HepG2 (cell line): Measurements from ENCODE around the gene HOXD1. TPM values are rescaled to one million over a fixed set of nuclear protein-coding genes. Genes with fewer than 3 reads are reported as not detected.

Source experiments
- ATAC-seq: fragments of 200-7000 bp; cut with Tn5 transposase; 3 replicates; pipeline ENCODE4 v1.9.1; 2020; ENCODE audit warnings: mild to moderate bottlenecking, moderate library complexity
- BruUV-seq: library from RNA; stranded (reverse); fragments of 400-500 nt; replicated peaks from 2 replicates; lab custom pipeline; 2021; lab: Mats Ljungman, UMichigan
- CTCF ChIA-PET: fragments of 300-600 bp; formaldehyde crosslinking; extraction: SDS; loops from one replicate; lab custom pipeline; 2021; ENCODE audit warnings: low total read pairs, inconsistent platforms, low intra/inter-chr PET ratio; lab: Yijun Ruan, JAX
- POLR2A ChIA-PET: fragments of 350-600 bp; sonication (Branson Sonifier 250); formaldehyde crosslinking; loops from one replicate; lab custom pipeline; 2020; ENCODE audit warnings: antibody characterized with exemption, inconsistent platforms; lab: Yijun Ruan, JAX
- DNase-seq: peaks from one replicate; pipeline ENCODE4 v3.0.0-alpha.2; 2015; ENCODE audit warnings: low spot score
- FAIRE-seq: peaks from 3 replicates; lab custom pipeline; 2011; peaks lifted over from hg19 to GRCh38; lab: Jason Lieb, UNC
- H2AFZ ChIP-seq: one replicate; pipeline ENCODE4 v1.6.1; 2011; ENCODE audit warnings: low read length, inconsistent platforms
- H3K27ac ChIP-seq: fragments of 300-600 bp; 3 replicates; pipeline ENCODE4 v1.8.0; 2011; ENCODE audit warnings: mixed run types, mild to moderate bottlenecking, mixed read lengths, low read length, inconsistent platforms; ENCODE audit not compliant: insufficient read depth; ENCODE audit errors: extremely low read length
- H3K27me3 ChIP-seq, 2 experiments: fragments of 200-600 bp in 1 of 2; 2 replicates in 1 of 2; 3 replicates in 1 of 2; pipeline versions ENCODE4 v1.6.0 to v1.8.0; 2011; ENCODE audit warnings: low read length in 2 of 2, mild to moderate bottlenecking in 2 of 2, moderate library complexity in 2 of 2, inconsistent platforms in 1 of 2; ENCODE audit not compliant: insufficient read depth in 2 of 2, control insufficient read depth in 1 of 2
- H3K36me3 ChIP-seq, 2 experiments: fragments of 200-600 bp in 1 of 2; replicated peaks in 1 of 2; 2 replicates in 1 of 2; 3 replicates in 1 of 2; pipeline versions ENCODE4 v1.5.1 to v1.8.0; 2011; ENCODE audit warnings: low read length in 2 of 2, inconsistent platforms in 1 of 2; ENCODE audit not compliant: insufficient read depth in 2 of 2, control insufficient read depth in 1 of 2
- H3K4me1 ChIP-seq: 2 replicates; pipeline ENCODE4 v1.5.1; 2012; ENCODE audit warnings: low read length, inconsistent platforms; ENCODE audit not compliant: insufficient read depth
- H3K4me2 ChIP-seq: 2 replicates; pipeline ENCODE4 v1.6.0; 2011; ENCODE audit warnings: low read depth, low read length, inconsistent platforms
- H3K4me3 ChIP-seq, 3 experiments: fragments of 200-600 bp in 1 of 3; sonication (generic), shearing (Covaris generic) in 1 of 3; replicated peaks in 1 of 3; 2 replicates each; pipeline ENCODE4 v1.5.1; 2011 to 2016; ENCODE audit warnings: low read length in 3 of 3, inconsistent platforms in 2 of 3, low read depth in 2 of 3, mild to moderate bottlenecking in 2 of 3, control low read depth in 1 of 3, mixed read lengths in 1 of 3; ENCODE audit not compliant: insufficient read depth in 1 of 3
- H3K79me2 ChIP-seq: one replicate; pipeline ENCODE4 v1.6.1; 2011; ENCODE audit warnings: low read length, inconsistent platforms; ENCODE audit not compliant: insufficient read depth
- H3K9ac ChIP-seq: 2 replicates; pipeline ENCODE4 v1.6.0; 2011; ENCODE audit warnings: mild to moderate bottlenecking, low read depth, low read length, inconsistent platforms; ENCODE audit not compliant: insufficient read depth
- H3K9me3 ChIP-seq: 2 replicates; pipeline ENCODE4 v1.5.1; 2012; ENCODE audit warnings: mild to moderate bottlenecking, low read length
- H4K20me1 ChIP-seq: 2 replicates; pipeline ENCODE4 v1.6.0; 2011; ENCODE audit warnings: inconsistent platforms, mild to moderate bottlenecking, low read length, moderate library complexity; ENCODE audit not compliant: insufficient read depth
- CC2D1A ChIP-seq: sonication (generic); formaldehyde crosslinking; IDR thresholded peaks from 2 replicates; pipeline ENCODE4 v1.8.1; 2023; ENCODE audit warnings: mild to moderate bottlenecking, missing genetic modification reagents
- ELF1 ChIP-seq: sonication (generic); formaldehyde crosslinking; IDR thresholded peaks from 2 replicates; pipeline ENCODE4 v1.4.0; 2020; ENCODE audit warnings: missing genetic modification reagents
- KDM5B ChIP-seq: sonication (generic); formaldehyde crosslinking; IDR thresholded peaks from 2 replicates; pipeline ENCODE4 v1.4.0; 2020; ENCODE audit warnings: missing genetic modification reagents, mild to moderate bottlenecking, borderline replicate concordance
- POLR2AphosphoS2 ChIP-seq: IDR thresholded peaks from 2 replicates; pipeline ENCODE4 v1.6.1; 2011; ENCODE audit warnings: low read depth, low read length, improper control_type of control experiment
- PRMT3 ChIP-seq: sonication (generic); formaldehyde crosslinking; IDR thresholded peaks from 2 replicates; pipeline ENCODE4 v1.8.1; 2022; ENCODE audit warnings: low read depth, mild to moderate bottlenecking, moderate library complexity, missing genetic modification reagents, borderline replicate concordance
- SNAI1 ChIP-seq: sonication (generic); formaldehyde crosslinking; IDR thresholded peaks from 2 replicates; pipeline ENCODE4 v1.5.0; 2020; ENCODE audit warnings: mild to moderate bottlenecking, missing genetic modification reagents, borderline replicate concordance
- SRF ChIP-seq: IDR thresholded peaks from 2 replicates; pipeline ENCODE4 v1.6.1; 2011; ENCODE audit warnings: mild to moderate bottlenecking, low read depth, low read length, moderate library complexity
- YY1 ChIP-seq: IDR thresholded peaks from 2 replicates; pipeline ENCODE4 v1.6.1; 2011; ENCODE audit warnings: low read length, low read depth, moderate library complexity, mild to moderate bottlenecking; ENCODE audit not compliant: insufficient read depth, insufficient replicate concordance
- ZNF562 ChIP-seq: sonication (generic); formaldehyde crosslinking; IDR thresholded peaks from 2 replicates; pipeline ENCODE4 v1.8.0; 2022; ENCODE audit warnings: missing genetic modification reagents, borderline replicate concordance
- WGBS: methylation state at CpG from one replicate; pipeline ENCODE4 v1.1.6; 2017; ENCODE audit warnings: low lambda C conversion rate; 5-methylcytosine and 5-hydroxymethylcytosine counted together
- in situ Hi-C: cut with HindIII; loops from 2 replicates; pipeline ENCODE4 v1.10.0; 2017; ENCODE audit warnings: low pct_unique_long_range_greater_than_20kb; ENCODE audit not compliant: extremely low pct_ligation_motif_present
- intact Hi-C: fragments of 100-400 bp; cut with micrococcal nuclease; formaldehyde crosslinking; loops from one replicate; pipeline ENCODE4 v1.10.0; 2022; ENCODE audit not compliant: unreplicated experiment
- polyA plus RNA-seq, 8 experiments: library from polyadenylated mRNA; depleted of rRNA in 3 of 8; stranded (reverse) in 7 of 8; unstranded in 1 of 8; fragments of >200 nt; fragmentation: Illumina TruSeq in 4 of 8; extraction: Trizol in 4 of 8; gene quantifications; 2 replicates each; pipeline versions ENCODE4 v1.2.1 to v1.2.3, GENCODE V29; 2011 to 2016; ENCODE audit warnings: low read depth in 4 of 8, missing spikeins in 1 of 8, mixed read lengths in 1 of 8; ENCODE audit not compliant: insufficient read depth in 1 of 8
- total RNA-seq, 5 experiments: library from RNA; depleted of rRNA; stranded (reverse); fragments of >200 nt; fragmentation: Illumina TruSeq; extraction: Trizol; gene quantifications; 2 replicates each; pipeline ENCODE4 v1.2.3, GENCODE V29; 2016; ENCODE audit warnings: low read depth in 1 of 5
- TF ChIP-seq, protein P1 (sequence below): IDR thresholded peaks from 2 replicates; pipeline ENCODE4 v1.6.1; 2018; ENCODE audit warnings: missing genetic modification reagents
- TF ChIP-seq, protein P2 (sequence below): sonication (generic); formaldehyde crosslinking; IDR thresholded peaks from 2 replicates; pipeline ENCODE4 v1.8.1; 2023; ENCODE audit warnings: mild to moderate bottlenecking, missing genetic modification reagents, borderline replicate concordance
- TF ChIP-seq, protein P3 (sequence below): sonication (generic); formaldehyde crosslinking; conservative IDR thresholded peaks from 2 replicates; pipeline ENCODE4 v1.8.1; 2023; ENCODE audit warnings: missing genetic modification reagents

HOXD1 gene
- total and polyA plus RNA-seq, 2 of the 13 experiments (the other 11 are each of a cell fraction or from before 2014, with no cell fraction given) = 10.0 to 22.3 TPM

DNA sequence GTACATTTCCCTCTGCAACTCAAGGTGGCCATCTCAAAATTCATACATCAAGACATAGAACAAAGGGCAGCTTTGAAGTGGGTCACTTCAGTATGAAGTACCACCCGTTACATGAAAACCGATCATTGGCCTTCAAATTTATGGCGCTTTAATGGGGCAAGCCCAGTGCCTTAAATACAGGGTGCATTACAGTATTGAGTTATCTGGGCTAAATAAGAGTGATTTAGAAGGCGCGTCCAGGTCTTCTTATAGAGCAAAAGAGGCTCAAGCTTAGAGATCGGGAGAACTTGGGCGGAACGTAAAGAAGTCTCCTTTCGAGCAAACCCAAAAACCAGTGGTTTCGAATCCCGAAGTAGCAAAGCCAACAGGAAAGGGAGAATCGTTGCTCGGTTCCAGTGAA lies 24.3 kb upstream of the HOXD1 start:
- CTCF ChIA-PET = no interaction called here
- H3K27me3 ChIP-seq = peaks cover 18 to 93% of the 10 kb centered on the region in 2 experiments
- H3K4me3 ChIP-seq = no peak overlapping the region
- POLR2A ChIA-PET = no interaction called here
- no peak overlapping the region for H3K9ac ChIP-seq
- no peak overlapping the region for H3K27ac ChIP-seq
- ATAC-seq (no peak), DNase-seq (no peak), FAIRE-seq (no peak)
- H4K20me1 ChIP-seq = no peaks in the 10 kb centered on the region
- no peak for TF ChIP-seq PRMT3
- no peak for TF ChIP-seq ZNF562 (CRISPR knock-in tag)
- TF ChIP-seq, protein P1, sequence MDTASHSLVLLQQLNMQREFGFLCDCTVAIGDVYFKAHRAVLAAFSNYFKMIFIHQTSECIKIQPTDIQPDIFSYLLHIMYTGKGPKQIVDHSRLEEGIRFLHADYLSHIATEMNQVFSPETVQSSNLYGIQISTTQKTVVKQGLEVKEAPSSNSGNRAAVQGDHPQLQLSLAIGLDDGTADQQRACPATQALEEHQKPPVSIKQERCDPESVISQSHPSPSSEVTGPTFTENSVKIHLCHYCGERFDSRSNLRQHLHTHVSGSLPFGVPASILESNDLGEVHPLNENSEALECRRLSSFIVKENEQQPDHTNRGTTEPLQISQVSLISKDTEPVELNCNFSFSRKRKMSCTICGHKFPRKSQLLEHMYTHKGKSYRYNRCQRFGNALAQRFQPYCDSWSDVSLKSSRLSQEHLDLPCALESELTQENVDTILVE (CRISPR knock-in tag) = no peak
- no peak for TF ChIP-seq SNAI1
- TF ChIP-seq, protein P2, sequence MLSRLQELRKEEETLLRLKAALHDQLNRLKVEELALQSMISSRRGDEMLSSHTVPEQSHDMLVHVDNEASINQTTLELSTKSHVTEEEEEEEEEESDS = no peak
- no peaks in the 10 kb centered on the region for H3K79me2 ChIP-seq
- intact Hi-C loops = no loop called here
- H3K4me1 ChIP-seq = peaks cover 36% of the 10 kb centered on the region
- WGBS = 52% methylated on average over 13 of the region's 13 CpGs
- BruUV-seq = no TSS peak
- H3K9me3 ChIP-seq = no peaks in the 10 kb centered on the region
- in situ Hi-C loops = no loop called here
- no peak overlapping the region for H3K4me2 ChIP-seq
- no peak overlapping the region for H2AFZ ChIP-seq
- no peaks in the 10 kb centered on the region for H3K36me3 ChIP-seq

DNA sequence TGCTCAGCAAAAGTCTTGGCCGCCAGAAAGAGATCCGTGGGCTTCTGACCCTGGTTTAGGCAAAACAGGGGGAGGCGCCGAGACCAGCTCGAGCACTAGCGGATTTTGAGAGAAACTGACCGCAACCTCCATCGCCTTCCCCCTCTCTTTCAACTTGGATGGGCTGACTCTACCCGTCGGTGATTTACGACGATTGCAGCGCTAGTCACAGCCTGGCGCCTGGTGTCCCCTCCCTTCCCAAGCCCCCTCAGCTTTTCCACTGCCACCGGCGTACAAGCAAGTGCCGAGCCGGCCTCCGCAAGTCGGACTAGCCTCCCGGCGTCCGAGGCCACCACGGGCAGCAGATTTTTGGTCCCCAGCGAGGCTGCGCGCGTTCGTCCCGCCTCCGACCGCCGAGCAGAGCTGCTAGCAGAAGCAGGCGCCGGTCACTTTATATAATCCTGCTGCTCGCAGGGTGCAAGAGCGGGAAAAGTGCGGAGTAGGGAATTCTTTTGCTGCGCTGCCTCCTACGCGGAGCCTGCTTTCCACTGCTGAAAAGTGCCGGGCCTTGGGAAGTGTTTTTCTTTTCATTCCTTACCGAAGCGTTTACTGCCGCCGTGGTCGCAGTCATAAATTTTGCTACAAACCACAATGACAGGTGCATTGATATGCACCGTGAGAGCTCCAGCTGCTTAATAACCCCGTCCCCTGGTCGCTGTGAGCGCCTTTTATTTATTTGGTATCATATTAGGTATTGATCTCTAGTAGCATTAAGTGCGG lies 23.7 kb upstream of the HOXD1 start:
- Histone ChIP-seq H3K4me3 (no peak overlapping the region; a peak in 1 of 6 replicates), H3K79me2 (no peaks in the 10 kb centered on the region), H3K4me2 (no peak overlapping the region), H4K20me1 (no peaks in the 10 kb centered on the region), H3K36me3 (no peaks in the 10 kb centered on the region), H3K9me3 (no peaks in the 10 kb centered on the region), H3K4me1 (peaks cover 36% of the 10 kb centered on the region), H3K27ac (no peak overlapping the region), H2AFZ (no peak overlapping the region), H3K27me3 (peaks cover 20 to 89% of the 10 kb centered on the region in 2 experiments), H3K9ac (no peak overlapping the region)
- ChIA-PET CTCF (no interaction called here), POLR2A (no interaction called here)
- in situ Hi-C loops (no loop called here), intact Hi-C loops (no loop called here)
- DNase-seq (no peak), ATAC-seq (no peak), FAIRE-seq (no peak)
- 50% methylated on average over 52 of the region's 52 CpGs for whole genome bisulfite sequencing
- no TSS peak for BruUV-seq
- TF ChIP-seq SRF (no peak), POLR2AphosphoS2 (no peak), ELF1 (no peak), CC2D1A (no peak), YY1 (peak; percentile 6), KDM5B (no peak)
- TF ChIP-seq, protein P3, sequence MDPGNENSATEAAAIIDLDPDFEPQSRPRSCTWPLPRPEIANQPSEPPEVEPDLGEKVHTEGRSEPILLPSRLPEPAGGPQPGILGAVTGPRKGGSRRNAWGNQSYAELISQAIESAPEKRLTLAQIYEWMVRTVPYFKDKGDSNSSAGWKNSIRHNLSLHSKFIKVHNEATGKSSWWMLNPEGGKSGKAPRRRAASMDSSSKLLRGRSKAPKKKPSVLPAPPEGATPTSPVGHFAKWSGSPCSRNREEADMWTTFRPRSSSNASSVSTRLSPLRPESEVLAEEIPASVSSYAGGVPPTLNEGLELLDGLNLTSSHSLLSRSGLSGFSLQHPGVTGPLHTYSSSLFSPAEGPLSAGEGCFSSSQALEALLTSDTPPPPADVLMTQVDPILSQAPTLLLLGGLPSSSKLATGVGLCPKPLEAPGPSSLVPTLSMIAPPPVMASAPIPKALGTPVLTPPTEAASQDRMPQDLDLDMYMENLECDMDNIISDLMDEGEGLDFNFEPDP (CRISPR knock-in tag) = 0 out of 2 replicates have a peak, but pooled peaks have one; percentile 15
